ENCODE measurements around the gene OTUD1.

The OTUD1 gene

DNA sequence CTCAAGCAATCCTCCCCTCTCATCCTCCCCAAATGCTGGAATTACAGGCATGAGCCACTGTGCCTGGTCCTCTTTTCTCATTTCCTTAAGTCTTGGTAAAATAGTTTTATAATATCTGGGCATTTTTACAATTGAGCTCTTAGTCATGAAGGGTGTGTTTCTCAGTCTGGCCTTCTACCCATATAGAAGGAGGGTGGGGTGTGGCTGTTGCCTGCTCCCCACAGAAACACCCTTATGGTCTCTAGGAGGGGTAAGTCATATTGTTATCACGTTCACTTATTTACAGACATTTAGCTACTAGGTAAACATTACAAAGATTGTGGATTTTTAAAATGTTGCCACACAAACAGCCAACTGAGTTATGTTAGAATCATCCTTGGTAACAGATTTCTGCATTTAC, 6.7 kb upstream of the OTUD1 start:
- no peak for DNase-seq

DNA sequence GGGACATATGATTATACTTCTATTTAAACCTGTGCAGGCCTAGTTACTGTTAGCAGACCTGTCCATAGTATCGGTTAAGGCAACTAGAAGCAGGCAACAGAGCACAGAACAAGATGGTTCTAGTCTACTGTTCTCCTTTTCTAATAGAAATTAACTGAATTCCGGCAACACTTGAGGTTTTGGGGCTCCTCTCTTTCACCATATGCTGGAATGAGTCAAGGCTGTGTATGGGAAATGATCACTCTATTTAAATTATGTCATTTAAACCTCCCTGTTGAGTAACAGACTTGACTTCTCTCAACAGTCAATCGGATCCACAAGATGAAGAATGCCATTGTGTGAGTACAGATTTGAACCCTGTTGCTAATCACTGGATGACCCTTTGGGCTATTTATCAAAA, 6.2 kb upstream of the OTUD1 start:
- DNase-seq = no peak

DNA sequence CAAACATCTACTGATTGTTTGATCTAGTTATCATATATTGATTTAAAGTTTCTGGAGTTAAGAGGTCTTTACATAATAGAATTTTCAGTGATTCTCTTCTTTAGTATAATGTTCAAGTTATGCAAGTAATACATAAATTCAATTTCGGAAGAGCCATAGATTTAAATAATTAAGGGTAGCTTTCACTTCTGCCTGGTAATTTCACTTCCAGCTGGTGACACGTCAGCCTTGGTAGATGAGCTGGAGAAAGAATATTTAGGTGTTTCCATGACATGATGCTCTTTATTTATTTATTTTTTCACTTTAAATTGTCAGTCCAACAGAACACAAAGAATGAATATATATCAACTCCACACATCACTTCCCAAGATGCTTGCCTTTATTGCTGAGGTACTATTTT, 5.2 kb upstream of the OTUD1 start:
- no peak for DNase-seq

DNA sequence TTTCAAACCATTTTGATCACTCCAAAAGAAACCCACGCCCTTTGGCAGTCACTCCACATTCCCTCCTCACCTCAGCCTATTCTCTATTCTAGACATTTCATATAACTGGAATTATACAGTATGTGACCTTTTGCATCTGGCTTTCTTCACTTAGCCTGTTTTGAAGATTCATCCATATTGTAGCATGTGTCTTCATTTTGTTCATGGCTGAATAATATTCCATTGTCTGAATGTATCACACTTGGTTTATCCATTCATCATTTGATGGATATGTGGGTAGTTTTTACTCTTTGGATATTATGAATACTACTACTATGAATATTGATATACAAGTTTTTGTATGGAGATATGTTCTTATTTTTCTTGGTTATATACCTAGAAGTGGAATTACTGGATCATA, 3.5 kb upstream of the OTUD1 start:
- DNase-seq = no peak

DNA sequence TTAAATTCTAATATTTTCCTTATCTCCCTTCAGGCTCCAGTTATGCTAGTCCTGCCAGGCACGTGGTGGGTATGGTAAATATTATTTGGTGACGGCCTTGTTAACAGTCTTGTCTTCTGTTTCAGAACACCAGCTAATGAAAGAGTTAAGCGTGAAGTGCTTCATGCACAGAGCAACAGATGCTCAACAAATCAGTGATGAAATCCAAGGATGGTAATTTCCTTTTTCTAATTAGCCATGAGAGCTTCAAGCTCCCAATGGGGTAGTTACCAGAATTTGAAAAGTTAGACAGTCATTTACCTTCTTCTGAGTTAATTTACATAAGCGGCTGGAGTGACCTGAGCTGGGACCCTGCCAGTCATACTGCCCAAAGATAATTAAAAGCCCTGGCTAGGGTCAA, 1.9 kb upstream of the OTUD1 start:
- DNase-seq = no peak

DNA sequence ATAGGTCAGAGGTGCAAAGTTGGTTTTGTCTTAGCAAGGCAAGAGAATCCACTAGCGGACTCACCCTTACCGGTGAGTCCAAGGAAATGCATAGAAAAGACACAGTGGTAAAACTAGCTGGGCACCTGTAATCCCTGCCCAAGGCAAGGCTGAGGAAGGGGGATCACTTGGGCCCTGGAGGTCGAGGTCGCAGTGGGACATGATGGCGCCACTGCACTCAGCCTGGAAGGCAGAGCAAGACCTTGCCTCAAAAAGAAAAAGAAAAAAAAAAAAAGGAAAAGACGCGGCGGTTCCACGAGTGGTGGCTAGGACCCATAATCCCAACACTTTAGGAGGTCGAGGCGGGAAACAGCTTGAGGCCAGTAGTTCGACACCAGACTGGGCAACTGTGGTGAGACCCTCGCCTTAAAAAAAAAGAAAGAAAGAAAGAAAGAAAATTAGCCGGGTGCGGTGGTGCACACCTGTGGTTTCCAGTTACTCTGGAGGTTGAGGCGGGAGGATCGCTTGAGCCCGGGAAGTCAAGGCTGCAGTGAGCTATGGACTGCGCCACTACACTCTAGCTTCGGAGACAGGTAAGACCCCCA, 820 bp upstream of the OTUD1 start:
- no peak for DNase-seq

DNA sequence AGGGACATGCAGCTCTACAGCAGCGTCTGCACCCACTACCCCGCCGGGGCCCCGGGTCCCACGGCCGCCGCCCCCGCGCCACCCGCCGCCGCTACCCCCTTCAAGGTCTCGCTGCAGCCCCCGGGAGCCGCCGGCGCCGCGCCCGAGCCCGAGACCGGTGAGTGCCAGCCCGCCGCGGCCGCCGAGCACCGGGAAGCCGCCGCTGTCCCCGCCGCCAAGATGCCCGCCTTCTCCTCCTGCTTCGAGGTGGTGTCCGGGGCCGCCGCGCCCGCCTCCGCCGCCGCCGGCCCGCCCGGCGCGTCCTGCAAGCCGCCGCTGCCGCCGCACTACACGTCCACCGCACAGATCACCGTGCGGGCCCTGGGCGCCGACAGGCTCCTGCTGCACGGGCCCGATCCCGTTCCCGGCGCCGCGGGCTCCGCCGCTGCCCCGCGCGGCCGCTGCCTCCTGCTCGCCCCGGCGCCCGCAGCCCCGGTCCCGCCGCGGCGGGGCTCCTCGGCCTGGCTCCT, 631 bp downstream of the OTUD1 start:
- DNase-seq = no peak

DNA sequence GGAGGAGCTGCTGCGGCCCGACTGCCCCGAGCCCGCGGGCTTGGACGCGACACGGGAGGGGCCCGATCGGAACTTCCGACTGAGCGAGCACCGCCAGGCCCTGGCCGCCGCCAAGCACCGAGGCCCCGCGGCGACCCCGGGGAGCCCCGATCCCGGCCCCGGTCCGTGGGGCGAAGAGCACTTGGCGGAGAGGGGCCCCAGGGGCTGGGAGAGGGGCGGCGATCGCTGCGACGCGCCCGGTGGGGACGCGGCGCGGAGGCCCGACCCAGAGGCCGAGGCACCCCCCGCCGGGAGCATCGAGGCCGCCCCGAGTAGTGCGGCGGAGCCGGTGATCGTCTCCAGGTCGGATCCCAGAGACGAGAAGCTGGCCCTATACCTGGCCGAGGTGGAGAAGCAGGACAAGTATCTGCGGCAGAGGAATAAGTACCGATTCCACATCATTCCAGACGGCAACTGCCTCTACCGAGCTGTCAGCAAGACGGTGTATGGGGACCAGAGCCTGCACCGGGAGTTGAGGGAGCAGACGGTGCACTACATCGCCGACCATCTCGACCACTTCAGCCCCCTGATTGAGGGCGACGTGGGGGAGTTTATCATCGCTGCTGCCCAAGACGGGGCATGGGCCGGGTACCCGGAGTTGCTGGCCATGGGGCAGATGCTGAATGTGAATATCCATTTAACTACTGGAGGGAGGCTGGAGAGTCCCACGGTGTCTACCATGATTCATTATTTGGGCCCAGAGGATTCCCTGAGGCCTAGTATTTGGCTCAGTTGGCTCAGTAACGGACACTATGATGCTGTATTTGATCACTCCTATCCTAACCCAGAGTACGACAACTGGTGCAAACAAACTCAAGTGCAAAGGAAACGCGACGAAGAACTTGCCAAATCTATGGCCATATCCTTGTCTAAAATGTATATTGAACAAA, 1.4 kb downstream of the OTUD1 start:
- no peak for DNase-seq

DNA sequence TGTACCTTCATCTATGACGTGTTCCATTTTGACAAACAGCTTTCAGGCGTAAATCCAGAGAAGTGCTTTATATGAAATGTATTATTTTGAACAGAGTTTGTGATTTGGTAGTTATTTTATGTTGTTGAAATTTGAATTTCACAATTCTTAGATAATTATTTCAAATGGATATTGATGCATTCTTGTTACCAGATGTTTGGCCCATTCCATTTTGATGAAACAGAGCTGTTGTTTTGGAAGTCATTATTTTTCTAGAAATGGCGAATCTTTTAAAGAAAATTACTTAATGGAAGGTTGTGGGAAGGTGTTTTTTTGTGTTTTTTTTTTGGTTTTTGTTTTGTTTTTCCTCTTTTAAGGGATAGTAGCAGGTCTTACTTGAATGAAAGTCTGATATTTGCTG, 2.4 kb downstream of the OTUD1 start:
- DNase-seq = no peak

DNA sequence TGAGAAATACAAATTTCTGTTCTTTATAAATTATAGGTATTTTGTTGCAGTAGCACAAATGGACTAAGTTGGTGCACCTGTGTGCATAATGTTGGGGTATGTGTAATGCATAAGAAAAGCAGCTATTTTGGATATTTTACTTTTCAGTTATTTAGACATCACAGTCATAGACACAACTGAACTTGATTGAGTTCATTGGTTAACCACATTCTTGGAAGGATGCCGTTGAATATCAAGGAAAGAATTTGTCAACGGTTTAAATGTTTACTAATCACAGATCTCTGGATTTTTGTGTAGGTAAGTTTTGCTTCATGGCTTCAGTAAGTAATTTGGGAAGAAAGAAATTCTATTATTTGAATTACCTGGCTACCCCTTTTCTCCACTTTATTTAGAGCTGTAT, 4.1 kb downstream of the OTUD1 start:
- no peak for DNase-seq

DNA sequence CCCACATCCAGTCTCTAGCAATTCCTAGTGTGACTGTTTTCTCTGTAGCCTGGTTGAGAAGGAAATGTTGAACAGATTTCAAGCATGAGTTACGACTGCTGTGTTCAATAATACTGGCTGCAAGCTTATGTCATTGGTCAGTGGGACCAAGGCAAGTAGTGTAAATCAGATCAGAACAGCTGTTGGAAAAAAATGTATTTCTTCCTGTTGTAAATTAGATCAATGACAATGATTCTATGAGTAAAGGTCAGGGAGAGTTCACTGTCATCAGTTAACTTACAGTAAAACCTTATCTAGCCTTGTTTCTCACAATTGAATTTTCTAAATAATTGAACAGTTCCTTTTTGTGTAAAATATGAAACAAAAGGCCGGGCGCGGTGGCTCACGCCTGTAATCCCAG, 6.7 kb downstream of the OTUD1 start:
- DNase-seq = no peak

DNA sequence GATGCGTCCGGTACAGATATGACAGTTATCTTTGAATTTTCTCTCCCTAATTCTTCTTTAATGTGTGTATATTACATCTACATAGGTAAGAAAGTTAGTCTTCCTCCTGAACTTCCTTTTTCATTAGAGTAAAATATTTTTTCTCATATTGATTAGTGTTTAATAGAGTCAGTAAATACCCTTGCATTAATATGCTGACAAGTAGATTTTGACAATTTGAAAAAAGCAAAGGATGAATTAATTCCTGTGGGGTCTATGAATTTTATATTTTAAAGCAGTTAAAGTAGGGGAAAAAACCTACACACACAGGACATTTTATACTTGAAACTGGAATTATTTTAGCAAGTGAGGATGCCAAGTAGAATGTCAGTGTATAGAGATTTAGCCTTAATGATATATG, 9.4 kb downstream of the OTUD1 start:
- DNase-seq = no peak

DNA sequence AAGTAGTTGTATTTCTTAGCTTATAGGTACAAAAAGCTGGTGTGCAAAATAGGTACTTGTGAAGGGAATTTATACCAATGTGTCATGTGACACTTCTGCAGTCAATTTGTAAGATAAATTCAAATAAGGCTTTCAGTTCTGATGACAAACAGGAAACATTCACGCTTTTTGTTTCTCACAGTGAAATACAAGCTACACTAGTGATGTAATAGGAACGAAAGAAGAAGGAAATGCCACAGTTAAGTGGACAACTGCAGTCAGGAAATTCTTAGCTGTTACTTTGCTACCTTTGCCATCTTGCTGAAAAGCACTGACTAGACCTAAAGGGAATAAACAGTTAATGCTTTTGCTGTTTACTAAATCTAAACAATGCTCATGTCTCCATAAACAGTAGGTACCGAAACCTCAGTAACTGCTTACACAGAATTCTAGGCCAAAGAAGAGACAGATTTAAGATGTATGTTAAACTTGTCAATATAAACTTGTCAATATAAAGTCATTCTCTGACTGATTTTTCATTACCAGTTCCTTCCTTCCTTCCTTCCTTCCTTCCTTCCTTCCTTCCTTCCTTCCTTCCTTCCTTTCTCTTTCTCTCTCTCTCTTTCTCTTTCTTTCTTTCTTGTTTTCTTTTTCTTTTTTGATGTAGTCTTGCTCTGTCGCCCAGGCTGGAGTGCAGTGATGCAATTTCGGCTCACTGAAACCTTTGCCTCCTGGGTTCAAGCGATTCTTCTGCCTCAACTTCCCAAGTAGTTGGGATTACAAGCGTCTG, 10.1 kb downstream of the OTUD1 start:
- DNase-seq = peak; percentile 8

DNA sequence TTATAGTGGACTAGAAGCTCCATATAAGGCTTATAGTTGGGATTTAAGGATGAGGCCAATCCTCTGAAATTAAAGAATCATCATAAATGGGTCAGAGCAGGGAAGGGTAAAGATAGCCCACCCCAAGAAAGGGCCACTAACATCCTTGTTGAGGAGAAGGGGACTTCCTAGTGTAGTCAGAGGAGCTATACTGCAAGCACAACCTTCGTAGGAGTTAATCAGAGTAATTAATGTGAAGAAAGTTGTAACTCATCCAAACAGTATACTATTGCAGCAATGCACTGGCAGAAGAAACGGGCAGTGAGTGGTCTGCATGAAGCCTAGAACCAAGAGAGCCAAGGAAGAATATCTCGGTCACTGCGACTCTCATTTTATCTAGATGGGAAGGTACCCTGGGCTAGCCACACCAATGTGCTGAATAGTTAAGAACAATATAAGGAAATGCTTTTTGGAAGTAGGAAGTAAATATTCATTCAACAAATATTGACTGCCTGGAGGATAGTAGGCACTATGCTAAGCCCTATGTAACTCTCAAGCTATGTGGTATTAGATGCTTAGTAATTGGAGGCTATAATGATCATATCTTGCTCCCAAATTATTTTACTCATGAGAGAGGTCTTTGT, 13.3 kb downstream of the OTUD1 start:
- no peak for DNase-seq

DNA sequence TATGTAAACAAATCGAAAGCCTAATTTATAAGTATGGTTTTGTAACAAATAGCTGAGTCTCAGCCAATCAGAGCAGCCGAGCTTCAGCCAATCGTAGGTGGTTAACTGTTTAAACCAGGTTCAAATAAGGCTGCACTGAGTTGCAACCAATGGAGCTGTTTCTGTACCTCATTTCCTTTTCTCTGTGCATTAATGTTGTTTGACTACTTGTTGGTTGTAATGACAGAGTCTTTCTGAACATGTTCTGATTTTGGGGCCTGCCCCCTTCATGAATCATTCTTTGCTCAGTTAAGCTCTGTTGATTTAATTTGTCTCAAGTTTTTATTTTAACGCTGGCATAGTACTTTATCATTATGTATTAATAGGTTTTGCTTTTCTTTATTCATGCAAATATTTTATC, 14.6 kb downstream of the OTUD1 start:
- no peak for DNase-seq

DNA sequence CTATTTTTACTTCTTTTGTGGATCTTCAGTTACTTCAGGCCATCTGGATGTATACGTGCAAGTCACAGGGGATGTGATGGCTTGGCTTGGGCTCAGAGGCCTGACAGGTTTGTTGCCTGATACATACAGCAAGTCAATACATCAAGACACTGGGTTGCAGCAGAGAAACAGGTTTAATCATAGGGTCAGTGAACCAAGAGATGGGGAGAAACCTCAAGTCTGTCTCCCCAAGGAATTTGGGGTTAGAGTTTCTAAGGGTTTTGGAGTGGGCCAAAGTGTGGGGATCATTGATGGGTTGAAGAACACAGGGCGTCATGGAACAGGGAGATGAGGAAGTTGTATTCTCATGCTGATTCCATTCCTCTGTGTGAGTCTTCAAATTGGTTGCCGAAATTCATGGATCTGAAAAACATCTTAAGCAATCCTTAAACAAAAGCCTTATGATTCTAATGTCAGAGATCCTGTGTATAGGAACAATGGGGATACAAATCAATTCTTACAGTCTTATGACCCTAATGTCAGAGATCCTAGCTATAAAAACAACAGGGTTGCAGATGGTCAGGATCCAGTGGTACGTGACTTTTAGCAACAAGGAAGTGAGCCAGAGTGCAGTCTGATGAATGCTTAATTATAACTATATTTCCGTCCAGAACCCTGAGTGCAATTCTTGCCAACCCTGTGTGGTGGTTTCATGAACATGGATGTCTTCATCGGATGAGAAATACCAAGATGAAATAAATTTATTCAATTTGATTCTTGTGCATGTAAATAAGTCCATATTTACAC, 18.9 kb downstream of the OTUD1 start:
- DNase-seq = no peak

DNA sequence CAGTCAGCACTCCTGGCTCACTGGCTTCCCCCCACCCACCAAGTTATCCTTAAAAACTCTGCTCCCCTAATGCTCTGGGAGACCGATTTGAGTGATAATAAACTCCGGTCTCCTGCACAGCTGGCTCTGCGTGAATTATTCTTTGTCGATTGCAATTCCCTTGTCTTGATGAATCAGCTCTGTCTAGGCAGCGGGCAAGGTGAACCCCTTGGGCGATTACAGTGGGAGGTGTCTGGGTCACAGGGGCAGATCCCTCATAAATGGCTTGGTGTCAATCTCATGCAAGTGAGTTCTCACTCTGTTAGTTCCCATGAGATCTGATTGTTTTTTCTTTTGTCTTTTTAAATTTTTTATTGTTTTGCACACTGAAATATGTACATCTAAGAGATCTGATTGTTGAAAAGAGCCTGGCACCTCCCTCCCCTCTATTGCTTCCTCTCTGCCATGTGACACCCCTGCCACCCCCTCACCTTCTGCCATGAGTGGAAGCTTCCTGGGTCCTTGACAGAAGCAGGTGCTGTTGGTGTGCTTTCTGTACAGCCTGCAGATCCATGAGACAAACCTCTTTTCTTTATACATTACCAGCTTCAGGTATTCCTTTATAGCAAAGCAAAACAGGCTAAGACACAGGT, 20.5 kb downstream of the OTUD1 start:
- DNase-seq = no peak

DNA sequence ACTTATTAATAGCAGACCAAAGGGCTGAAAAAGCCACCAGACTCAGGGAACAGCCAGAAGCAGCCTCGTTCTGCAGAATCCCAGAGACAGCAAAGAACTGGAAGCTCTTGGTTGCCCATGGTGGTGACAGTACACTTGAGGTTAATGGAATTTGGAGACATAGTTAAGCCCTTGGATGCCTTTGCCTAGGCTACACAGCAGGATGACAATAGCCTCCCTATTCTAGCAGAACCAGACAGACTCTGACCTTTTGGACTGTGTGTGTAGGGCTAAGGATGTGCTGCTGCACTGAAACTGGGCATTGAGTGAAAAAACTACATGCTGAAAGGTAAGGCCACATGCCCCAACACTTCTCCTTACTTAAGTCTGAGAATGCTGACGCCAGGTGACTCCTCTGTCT, 22.7 kb downstream of the OTUD1 start:
- DNase-seq = no peak

DNA sequence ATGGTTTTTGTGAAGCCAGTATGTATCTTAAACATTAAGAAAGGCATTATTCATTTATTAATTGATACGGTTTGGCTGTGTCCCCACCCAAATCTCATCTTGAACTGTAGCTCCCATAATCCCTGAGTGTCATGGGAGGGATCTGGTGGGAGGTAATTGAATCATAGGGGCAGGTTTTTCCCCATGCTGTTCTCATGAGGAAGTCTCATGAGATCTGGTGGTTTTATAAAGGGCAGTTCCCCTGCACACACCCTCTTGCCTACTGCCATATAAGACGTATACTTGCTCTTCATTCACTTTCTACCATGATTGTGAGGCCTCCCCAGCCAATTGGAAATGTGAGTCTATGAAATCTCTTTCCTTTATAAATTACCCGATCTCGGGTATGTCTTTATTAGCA, 28.1 kb downstream of the OTUD1 start:
- DNase-seq = no peak

DNA sequence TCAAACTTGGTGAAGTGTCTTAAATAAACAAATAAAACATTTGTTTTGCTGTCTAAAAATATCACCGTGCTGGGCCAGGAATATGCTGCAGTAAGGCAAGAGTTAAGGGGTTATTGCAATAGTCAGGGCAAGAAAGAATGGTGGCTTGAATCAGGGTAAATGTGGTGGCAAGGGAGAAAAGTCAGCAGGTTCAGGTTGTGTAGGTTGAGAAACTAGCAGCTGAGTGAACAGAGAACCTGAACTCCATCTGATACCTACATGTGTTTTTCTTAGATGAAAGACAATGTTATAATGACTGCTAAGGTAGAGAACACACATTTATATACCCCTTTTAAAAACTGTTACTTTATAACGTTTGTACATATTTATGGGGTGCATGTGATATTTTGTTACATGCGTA, 28.7 kb downstream of the OTUD1 start:
- no peak for DNase-seq

DNA sequence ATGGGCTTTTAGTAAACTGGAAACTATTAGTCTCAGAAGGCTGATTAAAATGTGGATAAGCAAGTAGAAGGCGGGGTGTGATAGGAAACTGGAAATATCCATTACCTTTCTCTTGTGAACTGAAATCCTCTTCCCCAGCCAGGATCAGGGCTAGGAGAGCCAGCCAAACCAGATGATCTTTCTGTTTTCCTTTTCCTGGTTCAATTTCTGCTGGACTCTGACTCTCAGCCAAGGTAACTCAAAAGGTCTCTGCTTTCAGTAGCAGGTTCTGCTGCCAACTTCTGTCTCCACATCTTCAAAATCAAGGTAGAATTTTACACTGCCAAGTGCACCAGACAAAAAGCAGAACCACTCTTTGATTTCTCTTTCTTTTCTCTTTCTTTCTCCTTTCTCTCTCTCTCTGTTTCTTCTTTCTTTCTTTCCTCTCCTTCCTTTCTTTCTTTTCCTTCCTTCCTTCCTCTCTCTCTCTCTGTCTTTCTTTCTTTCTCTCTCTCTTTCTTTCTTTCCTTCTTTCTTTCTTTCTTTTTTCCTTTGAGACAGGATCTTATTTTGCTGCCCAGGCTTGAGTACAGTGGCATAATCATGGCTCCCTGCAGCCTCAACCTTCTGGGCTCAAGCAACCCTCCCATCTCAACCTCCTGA, 30.8 kb downstream of the OTUD1 start:
- no peak for DNase-seq

Measured in OCI-M1 (cell line).